H9 (cell line): ENCODE data around the gene PCDHGB5. TPM values are rescaled to one million over a fixed set of nuclear protein-coding genes. Genes with fewer than 3 reads are reported as not detected.

ENCODE experiments used
- DNase-seq: peaks from one replicate; pipeline ENCODE4 v3.0.0-alpha.2; 2017
- H2AFZ ChIP-seq: one replicate; pipeline ENCODE4 v1.6.1; 2013; ENCODE audit warnings: mild to moderate bottlenecking, low read length, control low read depth, moderate library complexity
- H2AK5ac ChIP-seq: 2 replicates; pipeline ENCODE4 v1.6.1; 2013; ENCODE audit warnings: low read length, control low read depth, mixed read lengths; ENCODE audit not compliant: insufficient read length
- H2BK120ac ChIP-seq: one replicate; pipeline ENCODE4 v1.6.1; 2013; ENCODE audit warnings: low read depth, mild to moderate bottlenecking, low read length, control low read depth, inconsistent platforms; ENCODE audit not compliant: poor library complexity, severe bottlenecking
- H2BK12ac ChIP-seq: 2 replicates; pipeline ENCODE4 v1.6.1; 2013; ENCODE audit warnings: low read length, control low read depth, mixed read lengths, low read depth; ENCODE audit not compliant: insufficient read length
- H2BK15ac ChIP-seq: 2 replicates; pipeline ENCODE4 v1.6.1; 2013; ENCODE audit warnings: low read depth, low read length, control low read depth
- H2BK20ac ChIP-seq: one replicate; pipeline ENCODE4 v1.6.1; 2013; ENCODE audit warnings: low read depth, mild to moderate bottlenecking, low read length, control low read depth, inconsistent platforms; ENCODE audit not compliant: poor library complexity, severe bottlenecking
- H2BK5ac ChIP-seq: 2 replicates; pipeline ENCODE4 v1.6.1; 2013; ENCODE audit warnings: low read length, control low read depth, mixed read lengths; ENCODE audit not compliant: insufficient read length
- H3K14ac ChIP-seq: 2 replicates; pipeline ENCODE4 v1.6.1; 2013; ENCODE audit warnings: low read length, control low read depth; ENCODE audit not compliant: insufficient read depth
- H3K18ac ChIP-seq: 2 replicates; pipeline ENCODE4 v1.6.1; 2013; ENCODE audit warnings: low read depth, mild to moderate bottlenecking, mixed read lengths, low read length, control low read depth; ENCODE audit not compliant: insufficient read length
- H3K23ac ChIP-seq: 2 replicates; pipeline ENCODE4 v1.6.1; 2013; ENCODE audit warnings: low read length, control low read depth, mixed read lengths, low read depth; ENCODE audit not compliant: insufficient read length
- H3K23me2 ChIP-seq: 2 replicates; pipeline ENCODE4 v1.6.1; 2013; ENCODE audit warnings: low read depth, mild to moderate bottlenecking, mixed read lengths, low read length, control low read depth; ENCODE audit not compliant: insufficient read length, poor library complexity, severe bottlenecking
- H3K27ac ChIP-seq: 2 replicates; pipeline ENCODE4 v1.5.1; 2013; ENCODE audit warnings: low read length, control low read depth, mixed read lengths, low read depth; ENCODE audit not compliant: insufficient read length
- H3K27me3 ChIP-seq: 2 replicates; pipeline ENCODE4 v1.6.1; 2013; ENCODE audit warnings: low read length, control low read depth, inconsistent platforms; ENCODE audit not compliant: insufficient read depth
- H3K4ac ChIP-seq: 2 replicates; pipeline ENCODE4 v1.6.1; 2013; ENCODE audit warnings: low read depth, mild to moderate bottlenecking, control low read depth, inconsistent platforms, low read length, moderate library complexity
- H3K4me1 ChIP-seq: 2 replicates; pipeline ENCODE4 v1.6.1; 2013; ENCODE audit warnings: low read length, control low read depth, inconsistent platforms; ENCODE audit not compliant: insufficient read depth
- H3K4me2 ChIP-seq: 2 replicates; pipeline ENCODE4 v1.6.1; 2013; ENCODE audit warnings: low read length, control low read depth, mixed read lengths; ENCODE audit not compliant: insufficient read length, insufficient read depth
- H3K56ac ChIP-seq: 2 replicates; pipeline ENCODE4 v1.6.1; 2013; ENCODE audit warnings: low read depth, mild to moderate bottlenecking, mixed read lengths, low read length, control low read depth; ENCODE audit not compliant: insufficient read length
- H3K79me1 ChIP-seq: 2 replicates; pipeline ENCODE4 v1.6.1; 2013; ENCODE audit warnings: low read depth, mild to moderate bottlenecking, moderate library complexity, low read length, control low read depth, inconsistent platforms; ENCODE audit not compliant: insufficient read depth, poor library complexity, severe bottlenecking
- H3K79me2 ChIP-seq: 2 replicates; pipeline ENCODE4 v1.6.1; 2013; ENCODE audit warnings: low read length, control low read depth, inconsistent platforms; ENCODE audit not compliant: insufficient read depth
- H3K9ac ChIP-seq: 2 replicates; pipeline ENCODE4 v1.6.1; 2013; ENCODE audit warnings: low read length, control low read depth, mixed read lengths; ENCODE audit not compliant: insufficient read length; ENCODE audit errors: extremely low read depth
- H3K9me3 ChIP-seq: one replicate; pipeline ENCODE4 v1.6.1; 2013; ENCODE audit warnings: low read depth, low read length, inconsistent platforms; ENCODE audit not compliant: control insufficient read depth
- H3T11ph ChIP-seq: one replicate; pipeline ENCODE4 v1.6.1; 2013; ENCODE audit warnings: mild to moderate bottlenecking, low read length, control low read depth, inconsistent platforms
- H4K20me1 ChIP-seq: one replicate; pipeline ENCODE4 v1.6.1; 2013; ENCODE audit not compliant: control insufficient read depth, insufficient read length, insufficient read depth
- H4K5ac ChIP-seq: 2 replicates; pipeline ENCODE4 v1.6.1; 2013; ENCODE audit warnings: low read depth, mild to moderate bottlenecking, mixed read lengths, low read length, control low read depth; ENCODE audit not compliant: insufficient read length
- H4K8ac ChIP-seq: replicated peaks from 2 replicates; pipeline ENCODE4 v1.6.1; 2013; ENCODE audit warnings: low read length, control low read depth, mixed read lengths, low read depth; ENCODE audit not compliant: insufficient read length
- H4K91ac ChIP-seq: 2 replicates; pipeline ENCODE4 v1.6.1; 2013; ENCODE audit warnings: low read depth, mild to moderate bottlenecking, moderate library complexity, mixed read lengths, low read length, control low read depth; ENCODE audit not compliant: insufficient read length
- H3K27ac Mint-ChIP-seq, 3 experiments: 2 replicates in 2 of 3; 3 replicates in 1 of 3; pipeline ENCODE4 v1.8.0; 2020 to 2021; ENCODE audit warnings: mixed read lengths in 3 of 3, mild to moderate bottlenecking in 1 of 3, moderate library complexity in 1 of 3
- H3K27me3 Mint-ChIP-seq: 2 replicates; pipeline ENCODE4 v1.8.0; 2021; ENCODE audit warnings: low read depth, mild to moderate bottlenecking, moderate library complexity, mixed read lengths
- H3K36me3 Mint-ChIP-seq, 3 experiments: 2 replicates in 2 of 3; 3 replicates in 1 of 3; pipeline ENCODE4 v1.8.0; 2020 to 2021; ENCODE audit warnings: low read depth in 3 of 3, mixed read lengths in 3 of 3; ENCODE audit not compliant: insufficient read depth in 1 of 3
- H3K4me1 Mint-ChIP-seq, 2 experiments: 2 replicates each; pipeline ENCODE4 v1.8.0; 2020; ENCODE audit warnings: mixed read lengths in 2 of 2
- H3K4me3 Mint-ChIP-seq, 2 experiments: 2 replicates in 1 of 2; 3 replicates in 1 of 2; pipeline ENCODE4 v1.8.0; 2020 to 2021; ENCODE audit warnings: mild to moderate bottlenecking in 2 of 2, mixed read lengths in 2 of 2, moderate library complexity in 1 of 2
- H3K9me3 Mint-ChIP-seq, 2 experiments: 2 replicates in 1 of 2; 3 replicates in 1 of 2; pipeline ENCODE4 v1.8.0; 2020; ENCODE audit warnings: mild to moderate bottlenecking in 2 of 2, mixed read lengths in 2 of 2, moderate library complexity in 1 of 2
- CTCF ChIP-seq: fragments of 200-600 bp; sonication (generic); conservative IDR thresholded peaks from 3 replicates; pipeline ENCODE4 v1.8.0; 2021; ENCODE audit warnings: antibody characterized with exemption, mild to moderate bottlenecking
- WGBS: extraction: QIAGEN DNeasy Blood & Tissue Kit; methylation state at CpG from one replicate; pipeline ENCODE4 v1.1.7; 2013; ENCODE audit warnings: missing lambda C conversion rate, low lambda C conversion rate, mixed read lengths; ENCODE audit not compliant: insufficient read length; ENCODE audit errors: extremely low coverage; 5-methylcytosine and 5-hydroxymethylcytosine counted together
- total RNA-seq: library from RNA; stranded (reverse); gene quantifications from 2 replicates; pipeline ENCODE4 v1.2.1, GENCODE V29; 2021

PCDHGB5 gene
- total RNA-seq, 1 experiment from 2014 or later: 3.8 TPM

- no peak within 1 kb of the TSS for H3K4me2 ChIP-seq
- H3K4ac ChIP-seq: no peak within 1 kb of the TSS
- H3K36me3 Mint-ChIP-seq: peaks cover 46 to 65% (median 57%) of the 10 kb centered on the region in 3 experiments
- H4K20me1 ChIP-seq: no peaks in the 10 kb centered on the region
- H3K27ac Mint-ChIP-seq: no peak within 1 kb of the TSS
- no peak within 1 kb of the TSS for H2BK12ac ChIP-seq
- no peaks in the 10 kb centered on the region for H3K79me1 ChIP-seq
- H3T11ph ChIP-seq: no peak within 1 kb of the TSS
- H3K23me2 ChIP-seq: no peaks in the 10 kb centered on the region
- no peak within 1 kb of the TSS for H3K4me3 Mint-ChIP-seq
- TF ChIP-seq CTCF: no peak
- no peak within 1 kb of the TSS for H2BK15ac ChIP-seq
- no peaks in the 10 kb centered on the region for H3K27me3 ChIP-seq
- no CpG with 5 or more reads among the region's 34 CpGs for WGBS
- no peak within 1 kb of the TSS for H2AK5ac ChIP-seq
- no peak within 1 kb of the TSS for H2BK120ac ChIP-seq
- peaks cover 7% of the 10 kb centered on the region for H3K27me3 Mint-ChIP-seq
- H3K4me1 Mint-ChIP-seq: peaks cover 7 to 15% of the 10 kb centered on the region in 2 experiments; a peak in 3 of 4 replicates
- H2AFZ ChIP-seq: no peak within 1 kb of the TSS
- no peak within 1 kb of the TSS for H3K9ac ChIP-seq
- peaks cover 22% of the 10 kb centered on the region for H3K9me3 ChIP-seq
- no peak within 1 kb of the TSS for H3K27ac ChIP-seq
- no peak within 1 kb of the TSS for H4K91ac ChIP-seq
- H4K5ac ChIP-seq: no peak within 1 kb of the TSS
- no peak within 1 kb of the TSS for H3K14ac ChIP-seq
- no peak within 1 kb of the TSS for H3K56ac ChIP-seq
- peaks cover 68 to 73% of the 10 kb centered on the region in 2 experiments for H3K9me3 Mint-ChIP-seq
- DNase-seq: no peak
- no peak within 1 kb of the TSS for H2BK5ac ChIP-seq
- H3K18ac ChIP-seq: no peak within 1 kb of the TSS
- no peaks in the 10 kb centered on the region for H3K79me2 ChIP-seq
- H2BK20ac ChIP-seq: no peak within 1 kb of the TSS
- H4K8ac ChIP-seq: no peak within 1 kb of the TSS
- no peaks in the 10 kb centered on the region for H3K4me1 ChIP-seq
- H3K23ac ChIP-seq: no peak within 1 kb of the TSS
Observed at GRCh38 chr5:141363952-141364660, 33.6 kb upstream of the PCDHGB5 start, which contains the start of gene PCDHGA5. TSS of gene PCDHGA5 (plus strand) at chr5:141364162. CDS start at chr5:141364331, 169 bp downstream.
